HPDE6-E6E7 (cell line): ENCODE results near the gene KIRREL3.

Experiments
- DNase-seq: peaks from one replicate; pipeline ENCODE4 v3.0.0; 2011; ENCODE audit warnings: missing footprints; ENCODE audit errors: extremely low spot score

KIRREL3 gene

DNA sequence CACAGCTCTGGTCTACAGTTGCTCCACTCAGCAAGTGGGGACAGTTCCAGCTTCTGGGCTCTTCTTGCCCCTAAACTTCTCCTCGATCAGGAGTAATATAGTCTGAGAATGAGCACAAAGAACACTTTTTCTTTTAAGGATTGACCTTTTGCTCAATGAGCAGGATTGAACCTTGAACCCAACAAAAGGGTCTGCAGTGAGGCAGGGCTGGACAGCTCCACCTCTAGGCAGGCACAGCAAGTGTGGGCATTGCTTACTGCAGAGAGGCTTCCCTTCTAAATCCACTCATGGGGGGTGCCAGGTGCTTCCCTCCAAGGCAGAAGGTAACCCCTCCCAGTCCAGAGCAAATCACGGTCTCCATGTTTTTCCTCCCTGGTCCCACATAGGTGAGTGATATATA is 365.6 kb downstream of the KIRREL3 start:
- DNase-seq = no peak

DNA sequence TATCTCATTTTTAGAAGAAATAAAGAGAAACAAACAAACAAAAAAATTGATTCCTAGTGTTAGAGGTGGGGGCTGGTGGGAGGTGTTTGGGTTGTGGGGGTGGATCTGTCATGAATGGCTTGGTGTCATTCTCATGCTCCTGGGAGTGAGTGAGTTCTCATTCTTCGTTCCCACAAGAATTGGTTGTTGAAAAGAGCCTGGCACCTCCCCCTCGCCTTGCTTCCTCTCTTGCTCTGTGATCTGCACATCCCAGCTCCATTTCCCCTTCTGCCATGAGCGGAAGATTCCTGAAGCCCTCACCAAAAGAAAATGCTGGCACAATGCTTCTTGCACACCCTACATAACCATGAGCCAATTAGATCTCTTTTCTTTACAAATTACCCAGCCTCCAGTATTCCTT is 367.2 kb downstream of the KIRREL3 start:
- DNase-seq = no peak

DNA sequence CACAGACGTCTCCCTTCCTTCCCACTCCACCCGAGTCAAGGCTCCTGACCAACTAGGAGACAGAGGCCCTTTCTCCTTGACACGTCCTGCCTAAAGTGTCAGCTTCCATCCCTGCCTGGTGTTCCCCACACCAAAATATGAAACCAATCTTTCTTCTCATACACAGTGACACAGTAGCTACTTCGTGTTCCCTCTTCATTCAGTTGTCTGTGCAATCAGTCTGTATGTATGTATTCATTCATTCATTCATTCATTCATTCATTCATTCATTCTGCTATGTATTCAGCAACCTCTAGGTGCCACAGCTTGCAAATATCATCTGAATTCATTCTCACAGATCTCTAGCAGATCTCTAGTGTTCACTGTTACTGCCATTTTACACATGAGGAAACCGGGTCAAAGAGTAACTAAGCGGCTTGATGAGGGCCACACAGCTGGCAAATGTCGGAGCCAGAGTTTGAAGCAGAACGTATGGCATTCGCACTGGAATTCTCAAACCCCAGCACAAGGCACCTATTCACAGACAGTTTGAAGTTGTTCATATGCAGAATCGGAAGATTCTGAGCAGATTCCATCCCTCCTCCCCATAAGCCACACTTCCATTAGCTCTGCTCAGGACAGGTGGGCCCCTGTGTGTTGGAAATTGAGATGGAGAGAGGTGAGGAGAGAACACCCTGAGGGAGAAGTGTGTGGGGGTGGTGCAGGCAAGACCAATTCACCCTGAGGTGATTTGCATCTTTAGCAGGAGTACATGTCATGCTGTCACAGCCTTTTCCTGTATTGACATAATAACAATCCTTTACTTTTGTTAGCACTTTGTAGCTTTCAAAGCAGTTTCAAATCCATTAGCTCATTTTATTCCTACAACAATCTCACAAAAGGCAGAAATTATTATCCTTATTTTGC is 369.4 kb downstream of the KIRREL3 start:
- no peak for DNase-seq

DNA sequence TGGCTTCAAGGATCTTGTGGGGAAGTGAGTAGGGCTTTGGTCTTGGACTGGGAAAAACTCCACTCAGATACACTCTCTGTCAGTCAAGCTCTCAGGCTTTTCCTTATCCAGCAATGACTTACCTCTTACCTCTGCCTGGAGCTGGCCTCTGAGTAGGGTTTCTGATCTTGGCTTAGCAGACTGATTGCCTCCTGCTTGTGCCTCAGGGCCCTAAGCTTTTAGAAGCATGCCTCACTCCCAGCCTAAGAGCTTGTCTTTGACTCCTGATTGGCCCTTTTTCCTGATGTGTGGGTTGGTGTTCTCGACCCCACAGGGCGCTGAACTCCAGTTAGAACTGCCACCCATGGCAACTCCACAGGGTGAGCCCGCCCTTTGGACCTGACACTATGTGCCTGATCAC is 370.1 kb downstream of the KIRREL3 start:
- no peak for DNase-seq

DNA sequence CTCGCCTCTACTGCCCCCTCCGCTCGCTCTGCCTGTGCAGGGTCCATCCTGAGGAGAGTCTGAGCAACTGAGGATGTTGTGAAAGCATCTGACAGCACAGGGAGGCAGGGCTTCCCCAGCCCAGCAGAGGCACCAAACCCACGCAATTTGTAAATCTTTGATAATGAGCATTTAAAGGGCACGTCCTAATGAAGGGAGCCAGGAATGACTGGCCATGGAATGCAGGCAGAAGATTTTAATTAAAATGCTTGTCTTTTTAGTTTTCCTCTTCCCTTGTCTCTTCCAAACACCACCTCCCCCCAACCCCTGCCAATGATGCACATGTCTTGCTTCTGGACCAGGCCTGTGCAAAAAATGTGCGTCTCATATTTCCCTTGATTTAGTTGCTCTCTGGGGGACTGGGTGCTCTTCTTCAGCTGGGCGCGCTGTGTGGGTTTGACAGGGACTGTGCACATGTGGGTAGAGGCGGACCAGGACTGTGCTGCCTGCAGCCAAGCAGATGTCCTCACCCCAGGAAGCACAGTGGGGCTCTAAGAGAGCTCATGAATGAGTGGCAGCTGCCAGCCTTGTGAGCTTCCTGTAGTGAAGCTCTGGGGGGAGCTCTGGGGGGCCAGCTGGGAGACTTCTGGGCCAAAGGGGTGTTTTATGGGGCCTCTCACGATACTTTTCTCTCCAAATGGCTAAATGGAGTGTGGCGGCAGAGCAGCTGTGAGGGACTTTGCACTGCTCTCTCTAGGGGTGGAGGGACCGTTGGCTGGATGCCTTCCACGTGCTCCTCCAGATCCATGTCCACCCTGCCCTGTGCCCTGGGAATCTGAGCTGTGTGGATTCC is 371.6 kb downstream of the KIRREL3 start:
- no peak for DNase-seq

DNA sequence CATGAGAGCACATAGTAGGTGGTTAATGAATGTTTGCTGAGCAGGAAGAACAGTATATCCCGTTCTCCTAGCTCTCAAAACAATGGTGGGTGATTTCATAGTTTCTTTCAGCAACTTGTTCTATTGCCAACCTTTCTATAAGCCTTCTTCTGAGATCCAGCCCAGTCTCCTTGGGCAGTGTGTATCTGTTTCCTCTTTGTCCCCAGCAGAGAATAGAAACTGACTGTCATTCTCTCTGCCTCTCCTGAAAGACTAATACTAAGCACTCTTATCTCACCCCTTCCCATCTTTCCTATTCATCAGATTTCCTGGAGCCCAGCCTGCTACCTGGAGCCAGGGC is 372.1 kb downstream of the KIRREL3 start:
- DNase-seq = no peak

DNA sequence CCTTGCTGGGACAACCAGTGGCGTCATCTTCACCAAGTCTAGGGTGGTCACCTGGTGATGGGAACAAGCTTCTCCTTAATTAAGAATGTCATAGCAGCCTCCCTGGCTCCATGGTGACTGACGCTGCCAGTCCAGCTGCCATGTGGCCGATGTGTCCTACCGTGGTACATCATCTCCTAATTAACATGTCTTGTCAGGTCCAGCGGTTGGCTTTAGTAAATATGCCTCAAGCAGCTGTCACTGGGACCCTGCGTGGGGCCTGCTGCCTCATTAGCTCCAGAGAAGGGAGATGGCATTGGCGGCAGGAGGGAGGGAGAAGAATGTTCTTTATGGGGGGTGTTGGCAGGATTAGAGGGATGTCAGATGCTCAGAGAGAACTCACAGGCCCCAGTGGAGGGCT is 373.1 kb downstream of the KIRREL3 start:
- DNase-seq = no peak

DNA sequence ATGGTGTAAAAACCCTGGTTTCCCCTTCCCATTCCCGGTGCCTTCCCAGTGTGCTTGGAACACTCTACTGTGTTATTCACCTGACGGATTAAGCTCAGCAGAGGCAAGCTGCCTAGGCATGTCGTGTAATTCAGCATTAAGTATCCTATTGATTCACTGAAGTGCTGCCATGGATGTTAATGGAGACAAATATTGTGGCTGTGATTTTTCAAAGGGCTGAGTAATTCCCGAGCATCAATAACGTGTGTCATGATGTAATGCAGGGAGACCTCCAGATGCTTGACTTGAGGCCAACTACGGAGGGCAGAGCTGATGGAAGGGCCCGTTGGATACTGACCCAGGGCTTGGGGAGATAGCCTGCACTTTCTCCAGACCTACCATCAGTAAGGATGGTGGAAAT is 376.1 kb downstream of the KIRREL3 start:
- DNase-seq = no peak

DNA sequence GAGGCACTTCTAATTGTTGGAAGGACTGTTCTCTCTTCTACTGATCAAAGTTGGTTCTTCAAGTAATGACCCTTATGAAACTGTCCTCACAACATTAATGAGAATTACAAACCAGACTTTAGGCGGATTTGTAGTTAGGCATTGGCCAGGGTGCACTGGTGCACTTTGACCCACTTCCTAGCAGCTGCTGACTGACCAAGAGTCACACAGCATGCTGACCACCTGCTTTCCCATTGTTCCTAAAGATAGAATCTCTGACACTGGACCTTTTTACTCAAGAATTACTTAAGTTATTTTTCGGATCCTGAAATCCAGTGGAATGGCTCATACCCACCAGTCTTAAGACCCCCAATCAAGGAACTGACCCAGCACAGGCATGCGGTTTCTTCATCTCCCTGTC is 381.1 kb downstream of the KIRREL3 start:
- no peak for DNase-seq

DNA sequence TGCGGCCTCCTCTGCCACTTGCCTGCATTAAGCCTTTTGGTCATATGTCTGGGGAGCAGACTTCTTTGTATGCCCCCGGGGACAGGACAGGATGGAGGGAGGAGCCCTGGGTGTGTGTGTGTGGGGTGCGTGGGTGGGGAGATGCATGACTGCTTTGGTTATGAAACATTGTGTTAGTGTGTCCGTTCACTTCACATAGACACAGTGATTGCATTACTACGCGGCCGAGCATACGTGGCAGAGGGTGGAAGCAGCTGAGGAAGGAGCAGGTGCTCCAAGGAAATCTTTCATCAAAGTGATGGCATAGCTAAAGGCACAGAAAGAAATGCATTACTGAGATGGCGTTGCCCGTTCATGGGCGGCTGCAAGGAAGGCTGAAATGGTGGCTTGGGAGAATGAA is 384.7 kb downstream of the KIRREL3 start:
- no peak for DNase-seq

DNA sequence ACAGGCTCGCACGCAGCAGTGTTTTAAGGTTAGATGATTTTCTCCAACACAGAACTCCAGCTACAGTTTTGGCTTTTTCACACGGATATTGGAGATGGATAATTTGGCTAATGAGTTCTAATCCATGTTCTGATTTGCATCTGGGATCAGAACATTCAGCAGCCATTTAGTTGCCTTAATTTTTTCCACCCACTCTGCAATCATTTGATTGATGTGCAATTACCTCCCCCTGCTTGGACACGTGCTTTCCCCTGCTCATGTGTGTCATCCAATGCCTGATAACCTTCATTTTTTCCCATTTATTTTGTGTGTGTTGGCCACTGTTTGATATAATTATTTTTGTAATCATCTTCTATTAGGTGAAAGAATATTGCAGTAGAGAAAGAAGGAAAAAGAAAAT is 387.3 kb downstream of the KIRREL3 start:
- no peak for DNase-seq

DNA sequence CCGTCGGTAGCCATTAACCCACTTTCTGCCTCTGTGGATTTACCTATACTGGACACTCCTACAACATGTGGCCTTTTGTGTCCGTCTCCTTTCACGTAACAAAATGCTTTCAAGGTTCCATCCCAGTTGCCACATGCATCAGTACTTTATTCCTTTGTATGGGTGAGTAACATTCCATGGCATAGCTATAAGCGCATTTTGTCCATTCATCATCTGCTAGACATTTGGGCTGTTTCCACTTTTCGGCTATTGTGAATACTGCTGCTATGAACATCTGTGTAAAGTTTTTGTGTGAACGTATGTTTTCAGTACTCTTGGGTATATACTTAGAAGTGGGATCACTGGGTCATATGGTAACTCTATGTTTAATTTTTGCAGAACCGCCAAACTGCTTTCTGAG is 387.9 kb downstream of the KIRREL3 start:
- DNase-seq = no peak

DNA sequence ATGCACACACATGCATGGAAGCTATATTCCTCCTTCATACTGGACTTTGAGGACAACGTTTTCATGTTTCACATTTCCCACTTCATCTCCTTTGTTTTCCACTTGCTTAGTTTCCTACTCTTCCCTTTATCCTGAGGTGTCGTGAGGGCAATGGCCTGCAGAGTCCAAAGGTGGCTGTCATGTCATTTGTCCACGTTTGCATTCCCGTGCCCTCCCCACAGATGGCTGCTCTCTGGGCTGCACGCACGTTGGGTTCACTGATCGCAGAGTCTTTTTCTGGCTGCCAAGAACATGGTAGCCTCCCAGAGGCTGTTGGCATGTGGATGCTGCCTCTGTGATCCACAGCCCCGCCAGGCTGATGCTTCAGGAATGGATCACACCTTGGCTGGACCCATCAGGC is 389.1 kb downstream of the KIRREL3 start:
- DNase-seq = no peak

DNA sequence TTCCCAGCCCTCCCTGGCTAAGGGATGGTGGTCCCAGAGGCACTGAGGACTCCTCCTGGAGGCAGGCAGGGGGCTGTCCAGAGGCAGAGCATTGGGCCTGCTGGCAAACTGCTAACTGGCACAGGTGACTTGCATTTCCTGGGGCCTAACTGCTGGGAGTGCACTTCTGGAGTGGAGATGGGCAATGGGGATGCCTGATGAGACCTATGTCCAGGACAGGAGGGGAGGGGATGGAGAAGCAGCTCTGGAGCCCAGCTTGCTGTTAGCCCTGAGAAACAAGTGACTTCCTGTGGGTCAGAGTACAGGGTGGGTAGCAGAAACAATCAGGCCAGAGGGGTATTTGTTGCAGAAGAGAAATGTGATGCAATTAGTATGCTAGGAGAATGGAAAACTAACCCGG is 391.9 kb downstream of the KIRREL3 start:
- DNase-seq = no peak

DNA sequence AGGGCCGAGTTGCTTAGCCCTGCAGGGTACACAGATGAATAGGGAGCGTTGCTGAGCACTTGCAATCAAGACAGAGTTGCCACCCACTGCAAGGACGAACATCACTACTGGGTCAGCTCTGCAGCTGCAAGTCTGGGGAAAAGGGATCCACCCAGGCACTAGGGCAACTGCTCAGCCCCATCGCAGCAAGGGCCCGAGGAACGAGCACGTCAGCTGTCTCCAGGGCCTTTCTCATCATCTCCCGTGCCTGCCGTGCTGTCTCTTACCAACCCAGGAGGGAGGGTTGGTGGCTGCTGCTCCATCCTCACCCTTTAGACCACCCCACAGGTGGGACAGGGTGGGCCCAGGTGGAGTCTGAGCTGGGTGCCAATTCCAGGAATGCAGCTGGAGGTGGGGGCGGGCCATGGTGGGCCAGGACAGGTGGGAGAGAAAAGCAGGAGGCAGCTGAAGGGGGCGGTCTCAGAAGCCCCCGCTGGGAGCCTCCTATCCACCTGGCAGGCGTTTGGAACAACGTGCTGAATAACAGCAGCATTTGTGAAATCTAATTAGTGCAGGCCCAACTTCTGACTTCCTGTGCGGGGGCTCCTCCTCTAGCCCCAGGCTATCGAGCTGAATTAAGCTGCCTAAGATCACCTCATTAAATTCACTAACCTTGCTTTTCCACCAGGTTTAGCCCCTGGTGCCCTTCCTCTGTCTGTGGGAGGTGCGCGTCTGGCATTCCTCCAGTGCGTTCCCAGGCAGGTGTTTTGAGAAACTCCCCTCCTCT is 392.6 kb downstream of the KIRREL3 start:
- no peak for DNase-seq

DNA sequence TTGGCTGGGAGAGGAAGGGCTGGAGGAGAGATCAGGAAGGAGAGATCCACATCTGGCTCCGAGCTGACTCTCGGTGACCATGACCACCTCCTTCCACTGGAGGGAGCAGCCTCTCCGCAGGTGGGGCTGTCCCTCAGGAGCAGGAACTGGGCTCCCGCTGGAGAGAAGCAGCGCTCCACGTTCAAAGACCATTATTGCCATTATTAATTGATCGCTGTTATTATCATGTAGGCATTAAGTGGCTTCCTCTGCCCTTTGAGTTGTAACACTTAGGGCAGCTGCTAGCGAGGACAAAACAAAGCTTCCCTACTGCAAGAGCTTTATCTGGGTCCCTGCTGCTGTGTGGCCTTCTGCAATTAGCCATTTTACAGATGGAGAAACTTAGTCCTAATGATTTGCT is 393.2 kb downstream of the KIRREL3 start:
- peak; percentile 39 for DNase-seq

DNA sequence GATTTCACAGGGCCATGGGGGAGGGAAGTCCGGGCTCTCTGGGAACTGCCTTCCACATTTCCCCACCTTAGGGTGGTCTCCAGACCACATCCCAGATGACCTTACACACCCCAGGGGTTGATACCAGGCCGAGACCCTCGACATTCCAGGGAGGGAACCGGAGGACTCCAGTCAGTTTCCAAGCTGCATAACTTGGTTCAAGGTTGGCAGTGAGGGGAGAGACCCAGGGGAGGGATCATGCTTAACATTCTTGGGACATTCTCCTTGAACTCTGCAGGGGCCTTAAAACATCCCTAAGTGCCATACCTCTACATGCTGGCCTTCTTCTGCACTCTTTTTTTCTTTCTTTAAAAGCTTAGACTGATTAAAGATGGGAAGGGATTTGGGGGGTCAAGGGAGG is 394.1 kb downstream of the KIRREL3 start:
- DNase-seq = no peak

DNA sequence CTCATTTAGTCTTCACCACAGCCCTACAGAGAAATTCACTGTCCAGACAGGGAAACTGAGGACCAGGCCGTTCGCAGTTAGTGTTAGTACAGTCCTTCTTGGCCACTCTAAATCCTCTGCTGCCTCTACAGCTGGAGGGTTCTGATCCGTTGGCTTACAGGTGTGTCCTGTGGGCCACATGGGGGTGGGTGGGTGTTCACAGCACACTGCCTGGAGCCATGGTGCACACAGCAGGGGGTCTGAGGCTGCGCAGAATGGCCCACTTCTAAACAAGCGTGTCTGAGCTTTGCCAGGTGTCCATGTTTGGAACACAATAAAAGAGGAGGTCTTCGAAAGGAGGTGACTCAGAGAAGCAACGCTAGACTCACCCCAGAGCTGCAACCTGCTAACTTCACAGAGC is 396.1 kb downstream of the KIRREL3 start:
- no peak for DNase-seq

DNA sequence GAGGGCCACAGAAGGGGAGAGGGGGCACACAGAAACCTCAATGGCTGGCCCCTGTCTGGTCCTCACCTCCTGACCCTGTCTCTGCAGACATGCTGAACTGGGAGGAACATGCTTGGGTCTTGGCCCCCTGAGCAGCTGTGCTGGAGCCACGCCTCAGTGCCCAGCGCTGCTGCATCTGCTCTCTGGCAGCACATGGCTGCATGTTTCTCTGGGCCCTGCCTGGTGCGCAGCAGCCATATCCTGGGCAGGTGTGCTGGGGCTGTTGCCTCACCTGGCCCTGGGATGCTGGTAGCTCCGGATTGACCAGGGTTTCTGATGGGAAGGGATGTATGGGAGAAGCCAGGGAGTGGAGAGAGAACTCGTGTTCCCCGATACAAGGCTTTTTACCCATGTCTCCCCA is 397.1 kb downstream of the KIRREL3 start:
- DNase-seq = no peak

DNA sequence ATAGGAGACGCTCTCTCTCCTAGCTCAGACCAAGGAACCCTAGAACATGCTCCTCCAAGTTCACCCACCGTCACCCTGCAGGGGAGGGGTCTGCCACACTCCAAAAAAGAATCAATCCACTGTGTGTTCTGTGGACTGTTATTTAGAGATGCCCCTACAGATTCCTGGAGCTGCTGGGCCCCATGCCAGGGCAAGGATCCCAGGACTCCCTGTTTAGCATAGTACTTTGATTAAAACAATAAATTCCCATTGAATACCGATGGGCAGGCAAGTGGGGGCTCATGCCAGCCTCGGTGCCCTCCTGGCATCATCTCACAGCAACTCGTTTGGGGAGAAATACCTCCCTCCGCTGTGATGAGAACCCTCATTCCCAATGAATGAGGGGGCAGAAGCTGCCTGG is 397.6 kb downstream of the KIRREL3 start:
- no peak for DNase-seq

DNA sequence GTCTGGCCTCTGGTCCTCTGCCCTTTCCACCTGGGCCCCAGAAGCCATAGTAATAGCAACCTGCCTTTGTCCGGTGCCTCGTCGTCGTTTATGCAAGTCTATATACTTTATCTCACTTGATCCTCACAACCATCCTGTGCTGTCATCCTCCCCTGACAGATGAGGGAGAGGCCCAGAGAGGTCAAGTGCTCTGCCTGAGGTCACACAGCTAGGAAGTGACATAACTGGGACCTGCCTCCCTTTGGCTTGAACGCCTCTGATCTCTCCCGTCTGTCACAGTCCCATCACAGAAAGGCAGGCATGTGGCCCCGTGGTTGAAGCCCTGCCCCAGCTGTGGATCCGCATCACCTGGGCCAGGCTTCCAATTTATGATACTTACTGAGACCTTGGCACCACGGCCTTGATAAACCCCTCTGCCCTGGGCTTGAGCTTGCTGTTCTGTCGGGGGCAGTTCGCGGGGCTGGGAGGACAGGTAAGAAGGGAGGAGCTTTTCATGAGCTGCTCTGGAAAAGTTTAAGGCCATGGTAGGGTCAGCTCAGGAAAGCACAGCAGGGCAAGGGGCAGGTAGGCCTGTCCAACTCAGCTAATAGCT is 398.1 kb downstream of the KIRREL3 start:
- DNase-seq = no peak
